ENCODE data around the gene BTBD1.

The BTBD1 gene

DNA sequence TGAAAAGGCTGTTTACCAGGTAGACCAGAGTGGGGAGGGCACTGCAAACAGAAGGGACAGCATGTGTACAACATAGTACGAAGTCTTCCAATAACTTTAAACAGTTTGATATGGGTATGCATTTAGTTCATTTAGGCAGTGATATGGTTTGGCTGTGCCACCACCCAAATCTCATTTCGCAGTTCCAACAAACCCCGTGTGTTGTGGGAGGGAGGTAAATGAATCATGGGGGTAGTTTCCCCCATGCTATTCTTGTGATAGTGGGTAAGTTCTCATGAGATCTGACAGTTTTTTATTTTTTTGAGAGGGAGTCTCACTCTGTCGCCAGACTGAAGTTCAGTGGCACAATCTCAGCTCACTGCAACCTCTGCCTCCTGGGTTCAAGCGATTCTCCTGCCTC, 88.6 kb downstream of the BTBD1 start:
- H3K27me3 ChIP-seq (replicated peaks in 2 of 5; ENCODE audit: control insufficient read depth in 4 of 5, insufficient read depth in 5 of 5, low read length in 4 of 5) = no peaks in the 10 kb centered on the region
- H3K36me3 ChIP-seq (ENCODE audit: control insufficient read depth in 4 of 4, insufficient read depth in 4 of 4, low read length in 3 of 4) = no peaks in the 10 kb centered on the region
- H3K4me1 ChIP-seq (ENCODE audit: control extremely low read depth in 1 of 4, control insufficient read depth in 4 of 4, insufficient read depth in 4 of 4, low read length in 3 of 4) = no peaks in the 10 kb centered on the region
- no peak overlapping the region for H3K4me3 ChIP-seq (ENCODE audit: control insufficient read depth in 1 of 7, extremely low read depth in 1 of 7, insufficient read depth in 4 of 7, low read depth in 2 of 7, low read length in 6 of 7)
- 95% methylated on average over 3 of the region's 5 CpGs for WGBS (ENCODE audit: insufficient coverage)
- ChIA-PET CTCF (interaction anchor here (0.6 to 1.5 kb wide), 2 partner anchors 9 to 209 kb away, joined by 3 read pairs; no protein-coding TSS in a partner anchor), POLR2A (interaction anchor here (0.7 kb wide), 1 partner anchor 194 kb away, joined by 3 read pairs; no protein-coding TSS in a partner anchor)
- no peaks in the 10 kb centered on the region for H3K9me3 ChIP-seq (ENCODE audit: control extremely low read depth in 1 of 5, control insufficient read depth in 4 of 5, insufficient read depth in 2 of 5, low read depth in 1 of 5, low read length in 4 of 5)
- H3K27ac ChIP-seq (ENCODE audit: insufficient read depth in 1 of 2, low read depth in 1 of 2, low read length in 2 of 2, poor library complexity in 1 of 2, severe bottlenecking in 2 of 2) = no peak overlapping the region
- no peak for DNase-seq

DNA sequence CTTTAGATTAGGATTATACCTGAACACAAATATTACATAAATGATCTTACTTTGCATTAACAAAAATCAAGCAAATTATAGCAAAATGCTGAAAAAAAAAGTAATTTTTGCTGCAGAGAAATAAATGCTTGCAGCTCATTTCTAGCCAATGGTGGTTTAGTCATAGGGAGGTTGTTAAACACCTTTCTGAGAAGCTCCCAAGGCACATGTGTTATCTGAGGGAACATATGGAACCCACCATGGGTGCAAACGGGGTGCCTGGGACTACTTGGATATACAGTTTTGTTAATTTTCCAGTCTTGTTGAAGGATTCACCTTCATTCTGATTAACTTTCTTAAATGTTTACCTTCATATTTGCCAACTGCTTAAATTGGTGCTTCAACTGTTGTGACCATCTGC, 90.0 kb downstream of the BTBD1 start:
- POLR2A ChIA-PET = no interaction called here

DNA sequence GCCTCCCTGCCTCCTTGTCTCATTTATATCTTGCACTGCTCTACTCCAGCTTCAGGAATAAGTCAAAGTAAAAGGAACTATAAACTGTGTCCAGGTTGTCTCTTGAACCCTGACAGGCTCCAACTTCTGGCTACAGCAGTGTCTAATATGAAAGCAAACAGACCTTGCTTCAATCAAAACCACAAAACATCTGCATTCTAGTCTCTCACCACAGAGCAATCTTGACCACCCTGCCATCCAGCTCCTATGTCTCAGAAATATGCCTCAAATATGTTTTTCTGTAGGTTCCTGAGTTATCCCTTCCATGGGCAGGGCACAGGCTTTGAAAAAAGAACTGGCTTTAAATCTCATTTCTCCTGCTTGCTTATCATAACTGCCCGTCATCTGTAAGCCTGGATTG, 94.1 kb downstream of the BTBD1 start:
- no peaks in the 10 kb centered on the region for H3K36me3 ChIP-seq (ENCODE audit: control insufficient read depth in 4 of 4, insufficient read depth in 4 of 4, low read length in 3 of 4)
- ChIA-PET POLR2A (no interaction called here), CTCF (no interaction called here)
- no peak overlapping the region for H3K27ac ChIP-seq (ENCODE audit: insufficient read depth in 1 of 2, low read depth in 1 of 2, low read length in 2 of 2, poor library complexity in 1 of 2, severe bottlenecking in 2 of 2)
- peak in 1 of 3 donors; percentile 3 for DNase-seq
- no peaks in the 10 kb centered on the region for H3K27me3 ChIP-seq (replicated peaks in 2 of 5; ENCODE audit: control insufficient read depth in 4 of 5, insufficient read depth in 5 of 5, low read length in 4 of 5)
- H3K9me3 ChIP-seq (ENCODE audit: control extremely low read depth in 1 of 5, control insufficient read depth in 4 of 5, insufficient read depth in 2 of 5, low read depth in 1 of 5, low read length in 4 of 5) = no peaks in the 10 kb centered on the region
- no peak overlapping the region for H3K4me3 ChIP-seq (ENCODE audit: control insufficient read depth in 1 of 7, extremely low read depth in 1 of 7, insufficient read depth in 4 of 7, low read depth in 2 of 7, low read length in 6 of 7)
- H3K4me1 ChIP-seq (ENCODE audit: control extremely low read depth in 1 of 4, control insufficient read depth in 4 of 4, insufficient read depth in 4 of 4, low read length in 3 of 4) = no peaks in the 10 kb centered on the region
- WGBS (ENCODE audit: insufficient coverage) = 100% methylated on average over 1 of the region's 1 CpG

More for the DNA sequence above, 90.0 kb downstream of the BTBD1 start:
- no peak overlapping the region for H3K27ac ChIP-seq (ENCODE audit: insufficient read depth in 1 of 2, low read depth in 1 of 2, low read length in 2 of 2, poor library complexity in 1 of 2, severe bottlenecking in 2 of 2)
- H3K4me1 ChIP-seq (ENCODE audit: control extremely low read depth in 1 of 4, control insufficient read depth in 4 of 4, insufficient read depth in 4 of 4, low read length in 3 of 4) = no peaks in the 10 kb centered on the region
- no peak overlapping the region for H3K4me3 ChIP-seq (ENCODE audit: control insufficient read depth in 1 of 7, extremely low read depth in 1 of 7, insufficient read depth in 4 of 7, low read depth in 2 of 7, low read length in 6 of 7)
- 86% methylated on average over 1 of the region's 1 CpG for WGBS (ENCODE audit: insufficient coverage)
- H3K27me3 ChIP-seq (replicated peaks in 2 of 5; ENCODE audit: control insufficient read depth in 4 of 5, insufficient read depth in 5 of 5, low read length in 4 of 5) = no peaks in the 10 kb centered on the region
- CTCF ChIA-PET = interaction anchor here (1.0 to 1.2 kb wide), 2 partner anchors 23 to 129 kb away, joined by 3 read pairs; no protein-coding TSS in a partner anchor
- H3K36me3 ChIP-seq (ENCODE audit: control insufficient read depth in 4 of 4, insufficient read depth in 4 of 4, low read length in 3 of 4) = no peaks in the 10 kb centered on the region
- no peak for DNase-seq
- no peaks in the 10 kb centered on the region for H3K9me3 ChIP-seq (ENCODE audit: control extremely low read depth in 1 of 5, control insufficient read depth in 4 of 5, insufficient read depth in 2 of 5, low read depth in 1 of 5, low read length in 4 of 5)

DNA sequence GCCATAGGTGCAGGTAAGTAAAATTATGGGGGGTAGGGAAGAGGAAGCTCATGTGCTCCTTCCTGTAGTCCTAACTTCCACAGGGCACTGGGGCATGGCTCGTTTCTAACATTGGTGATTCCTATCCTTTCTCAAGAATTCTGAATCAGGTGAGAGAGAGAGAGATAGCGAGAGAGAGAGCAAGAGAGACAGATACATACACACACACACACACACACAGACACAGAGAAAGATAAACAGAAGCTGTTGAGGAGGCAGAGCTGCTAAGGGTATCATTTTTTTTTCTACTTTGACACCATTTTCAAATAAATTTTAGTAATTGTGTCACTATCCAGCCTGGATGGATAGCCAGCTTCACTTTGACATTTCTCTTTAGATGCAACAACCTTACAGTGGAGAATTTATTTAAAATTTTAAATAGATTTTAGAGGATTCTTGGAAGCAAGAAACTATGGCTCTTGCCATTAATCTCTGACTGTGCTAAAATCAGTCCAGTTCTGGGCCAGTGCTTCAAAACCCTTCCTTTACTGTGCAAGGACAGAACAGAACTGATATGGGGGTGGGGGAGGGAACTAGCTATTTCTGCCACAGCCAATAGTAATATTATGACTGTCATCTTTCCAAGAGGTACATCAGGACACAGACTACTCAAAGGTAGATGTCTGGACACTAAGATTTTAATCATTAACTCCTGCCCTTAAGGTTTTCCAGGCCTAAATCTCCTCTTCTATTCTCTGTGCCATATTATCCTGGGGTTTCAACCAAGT, 95.7 kb downstream of the BTBD1 start:
- WGBS (ENCODE audit: insufficient coverage) = no CpG with 5 or more reads among the region's 2 CpGs
- CTCF ChIA-PET = interaction anchor here (0.6 to 1.5 kb wide), 3 partner anchors 25 to 58 kb away, joined by 3 to 5 read pairs (median 3); no protein-coding TSS in a partner anchor
- H3K27me3 ChIP-seq (replicated peaks in 2 of 5; ENCODE audit: control insufficient read depth in 4 of 5, insufficient read depth in 5 of 5, low read length in 4 of 5) = no peaks in the 10 kb centered on the region
- no peaks in the 10 kb centered on the region for H3K9me3 ChIP-seq (ENCODE audit: control extremely low read depth in 1 of 5, control insufficient read depth in 4 of 5, insufficient read depth in 2 of 5, low read depth in 1 of 5, low read length in 4 of 5)
- no peak overlapping the region for H3K27ac ChIP-seq (ENCODE audit: insufficient read depth in 1 of 2, low read depth in 1 of 2, low read length in 2 of 2, poor library complexity in 1 of 2, severe bottlenecking in 2 of 2)
- no peak for DNase-seq
- H3K4me3 ChIP-seq (ENCODE audit: control insufficient read depth in 1 of 7, extremely low read depth in 1 of 7, insufficient read depth in 4 of 7, low read depth in 2 of 7, low read length in 6 of 7) = no peak overlapping the region
- POLR2A ChIA-PET = no interaction called here
- H3K36me3 ChIP-seq (ENCODE audit: control insufficient read depth in 4 of 4, insufficient read depth in 4 of 4, low read length in 3 of 4) = no peaks in the 10 kb centered on the region
- peaks cover 0 to 2% (median 0%) of the 10 kb centered on the region in 4 experiments for H3K4me1 ChIP-seq (ENCODE audit: control extremely low read depth in 1 of 4, control insufficient read depth in 4 of 4, insufficient read depth in 4 of 4, low read length in 3 of 4)

DNA sequence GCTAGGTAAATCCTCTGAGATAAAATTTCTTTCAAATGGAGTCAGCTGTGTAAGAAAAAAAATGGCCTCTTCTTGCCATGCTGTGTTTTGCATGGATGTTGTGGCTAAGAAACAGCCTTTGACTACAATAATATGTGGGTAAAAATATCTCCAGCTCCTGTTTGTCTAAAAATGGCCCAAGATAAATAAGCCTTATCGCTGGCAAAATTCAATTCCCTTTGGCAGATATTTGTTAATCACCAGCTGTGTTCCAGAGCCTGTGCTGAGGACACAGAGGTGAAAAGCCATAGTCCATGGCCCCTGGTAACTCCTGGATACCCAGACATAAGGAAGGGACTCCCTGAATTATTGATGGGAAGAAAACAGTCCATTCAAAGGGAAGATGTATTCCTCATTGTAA, 96.4 kb downstream of the BTBD1 start:
- no CpG with 5 or more reads among the region's 1 CpG for WGBS (ENCODE audit: insufficient coverage)
- no peaks in the 10 kb centered on the region for H3K27me3 ChIP-seq (replicated peaks in 2 of 5; ENCODE audit: control insufficient read depth in 4 of 5, insufficient read depth in 5 of 5, low read length in 4 of 5)
- H3K9me3 ChIP-seq (ENCODE audit: control extremely low read depth in 1 of 5, control insufficient read depth in 4 of 5, insufficient read depth in 2 of 5, low read depth in 1 of 5, low read length in 4 of 5) = no peaks in the 10 kb centered on the region
- no peak overlapping the region for H3K4me3 ChIP-seq (ENCODE audit: control insufficient read depth in 1 of 7, extremely low read depth in 1 of 7, insufficient read depth in 4 of 7, low read depth in 2 of 7, low read length in 6 of 7)
- H3K36me3 ChIP-seq (ENCODE audit: control insufficient read depth in 4 of 4, insufficient read depth in 4 of 4, low read length in 3 of 4) = no peaks in the 10 kb centered on the region
- DNase-seq = no peak
- H3K27ac ChIP-seq (ENCODE audit: insufficient read depth in 1 of 2, low read depth in 1 of 2, low read length in 2 of 2, poor library complexity in 1 of 2, severe bottlenecking in 2 of 2) = no peak overlapping the region
- ChIA-PET CTCF (interaction anchor here (0.6 to 1.5 kb wide), 2 partner anchors 29 to 59 kb away, joined by 3 to 5 read pairs; no protein-coding TSS in a partner anchor), POLR2A (no interaction called here)
- peaks cover 0 to 4% (median 0%) of the 10 kb centered on the region in 4 experiments for H3K4me1 ChIP-seq (ENCODE audit: control extremely low read depth in 1 of 4, control insufficient read depth in 4 of 4, insufficient read depth in 4 of 4, low read length in 3 of 4)

DNA sequence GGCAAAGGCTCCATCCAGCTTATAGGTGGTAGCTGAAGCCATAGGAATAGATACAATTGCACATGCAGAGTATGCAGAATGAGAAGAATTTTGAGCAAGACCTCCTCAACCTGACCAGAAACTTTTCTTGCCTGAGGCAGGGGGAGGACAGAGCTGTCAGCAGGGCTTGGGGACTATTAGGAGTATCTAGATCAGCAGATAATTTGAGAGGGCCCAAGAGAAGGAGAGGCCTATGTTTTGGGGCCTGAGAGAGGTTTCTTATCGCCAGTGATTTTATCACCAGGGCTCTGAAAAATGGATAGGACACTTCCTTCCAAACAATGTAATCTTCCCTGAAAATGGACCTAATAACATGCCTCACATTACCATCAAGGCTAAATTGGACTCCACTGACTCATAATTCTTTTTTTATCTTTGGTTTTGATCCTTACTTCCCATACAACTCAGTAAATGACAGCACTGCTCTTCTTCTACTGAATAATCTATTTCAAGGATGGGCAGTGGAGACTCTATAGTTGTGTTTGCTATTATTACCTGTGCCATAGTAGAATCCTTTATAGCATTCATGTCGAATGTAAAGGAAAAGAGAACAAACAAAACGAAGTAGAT, 96.9 kb downstream of the BTBD1 start:
- no peak overlapping the region for H3K4me3 ChIP-seq (ENCODE audit: control insufficient read depth in 1 of 7, extremely low read depth in 1 of 7, insufficient read depth in 4 of 7, low read depth in 2 of 7, low read length in 6 of 7)
- POLR2A ChIA-PET = no interaction called here
- H3K27ac ChIP-seq (ENCODE audit: insufficient read depth in 1 of 2, low read depth in 1 of 2, low read length in 2 of 2, poor library complexity in 1 of 2, severe bottlenecking in 2 of 2) = no peak overlapping the region
- H3K27me3 ChIP-seq (replicated peaks in 2 of 5; ENCODE audit: control insufficient read depth in 4 of 5, insufficient read depth in 5 of 5, low read length in 4 of 5) = no peaks in the 10 kb centered on the region
- peaks cover 0 to 4% (median 0%) of the 10 kb centered on the region in 4 experiments for H3K4me1 ChIP-seq (ENCODE audit: control extremely low read depth in 1 of 4, control insufficient read depth in 4 of 4, insufficient read depth in 4 of 4, low read length in 3 of 4)
- no peaks in the 10 kb centered on the region for H3K36me3 ChIP-seq (ENCODE audit: control insufficient read depth in 4 of 4, insufficient read depth in 4 of 4, low read length in 3 of 4)
- no peak for DNase-seq
- CTCF ChIA-PET = interaction anchor here (1.3 kb wide), 1 partner anchor 9 kb away, joined by 3 read pairs; no protein-coding TSS in a partner anchor
- no peaks in the 10 kb centered on the region for H3K9me3 ChIP-seq (ENCODE audit: control extremely low read depth in 1 of 5, control insufficient read depth in 4 of 5, insufficient read depth in 2 of 5, low read depth in 1 of 5, low read length in 4 of 5)
- 85% methylated on average over 3 of the region's 3 CpGs for WGBS (ENCODE audit: insufficient coverage)

DNA sequence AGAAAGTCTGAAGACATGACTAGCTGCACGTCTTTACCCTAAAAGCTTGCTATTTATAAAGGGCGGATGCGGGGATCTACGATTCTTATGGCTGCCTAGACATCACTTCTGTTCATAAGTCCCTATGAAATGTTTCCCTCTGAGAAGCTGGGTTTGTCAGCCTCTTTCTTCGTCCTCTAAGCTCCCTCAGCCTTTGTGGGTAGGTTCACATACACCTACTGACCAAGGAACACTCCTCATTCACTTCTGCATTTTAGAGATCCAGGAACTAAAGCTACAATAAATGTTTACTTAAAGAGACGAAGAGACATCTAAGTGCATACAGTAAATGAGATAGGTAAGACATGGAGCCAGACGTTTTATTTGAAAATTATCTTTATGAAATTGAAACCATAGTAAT, 97.7 kb downstream of the BTBD1 start:
- Histone ChIP-seq H3K27ac (ENCODE audit: insufficient read depth in 1 of 2, low read depth in 1 of 2, low read length in 2 of 2, poor library complexity in 1 of 2, severe bottlenecking in 2 of 2) (no peak overlapping the region), H3K4me1 (ENCODE audit: control extremely low read depth in 1 of 4, control insufficient read depth in 4 of 4, insufficient read depth in 4 of 4, low read length in 3 of 4) (peaks cover 0 to 4% (median 0%) of the 10 kb centered on the region in 4 experiments), H3K36me3 (ENCODE audit: control insufficient read depth in 4 of 4, insufficient read depth in 4 of 4, low read length in 3 of 4) (no peaks in the 10 kb centered on the region), H3K27me3 (replicated peaks in 2 of 5; ENCODE audit: control insufficient read depth in 4 of 5, insufficient read depth in 5 of 5, low read length in 4 of 5) (no peaks in the 10 kb centered on the region), H3K9me3 (ENCODE audit: control extremely low read depth in 1 of 5, control insufficient read depth in 4 of 5, insufficient read depth in 2 of 5, low read depth in 1 of 5, low read length in 4 of 5) (no peaks in the 10 kb centered on the region), H3K4me3 (ENCODE audit: control insufficient read depth in 1 of 7, extremely low read depth in 1 of 7, insufficient read depth in 4 of 7, low read depth in 2 of 7, low read length in 6 of 7) (no peak overlapping the region)
- ChIA-PET CTCF (interaction anchor here (0.8 to 1.3 kb wide), 4 partner anchors 10 to 31 kb away, joined by 3 read pairs; no protein-coding TSS in a partner anchor), POLR2A (no interaction called here)
- DNase-seq = no peak
- WGBS (ENCODE audit: insufficient coverage) = 100% methylated on average over 4 of the region's 7 CpGs
